Activated CD4-positive, alpha-beta T cell treated with anti-CD3 and anti-CD28 coated beads for 36 hours (primary cell): ENCODE measurements around the gene MMP24. TPM values are rescaled to one million over a fixed set of nuclear protein-coding genes. Genes with fewer than 3 reads are reported as not detected.

ENCODE experiments used
- ATAC-seq: fragments of 200-7000 bp; cut with Tn5 transposase; one replicate; pipeline ENCODE4 v1.10.0; 2021; ENCODE audit warnings: mild to moderate bottlenecking, moderate library complexity
- CTCF ChIA-PET: fragments of 350-600 bp; sonication (Branson Sonifier 250); formaldehyde crosslinking; loops from one replicate; lab custom pipeline; 2021; ENCODE audit warnings: antibody characterized with exemption; lab: Charles Lee
- POLR2A ChIA-PET: fragments of 350-600 bp; sonication (Branson Sonifier 250); formaldehyde crosslinking; loops from one replicate; lab custom pipeline; 2021; ENCODE audit warnings: antibody characterized with exemption, inconsistent platforms; lab: Charles Lee
- DNase-seq: peaks from one replicate; pipeline ENCODE4 v3.0.0-alpha.2; 2020
- H3K27ac Mint-ChIP-seq: one replicate; pipeline ENCODE4 v1.8.0; 2021; ENCODE audit warnings: mixed read lengths
- H3K27me3 Mint-ChIP-seq: one replicate; pipeline ENCODE4 v1.8.0; 2021; ENCODE audit warnings: mixed read lengths
- H3K36me3 Mint-ChIP-seq: one replicate; pipeline ENCODE4 v1.8.0; 2021; ENCODE audit warnings: low read depth, mixed read lengths
- H3K4me1 Mint-ChIP-seq: one replicate; pipeline ENCODE4 v1.8.0; 2021; ENCODE audit warnings: mixed read lengths
- H3K4me3 Mint-ChIP-seq: one replicate; pipeline ENCODE4 v1.8.0; 2021; ENCODE audit warnings: mild to moderate bottlenecking, moderate library complexity, mixed read lengths
- H3K9me3 Mint-ChIP-seq: one replicate; pipeline ENCODE4 v1.8.0; 2021; ENCODE audit warnings: low read depth, mixed read lengths
- intact Hi-C, 2 experiments: fragments of 100-400 bp; cut with DNase I in 1 of 2; cut with micrococcal nuclease in 1 of 2; formaldehyde crosslinking; loops; one replicate each; pipeline versions ENCODE4 v1.14.2 to v1.15.1; 2022 to 2024; cut with DNase I, micrococcal nuclease
- total RNA-seq, 2 experiments: library from RNA; stranded (reverse); gene quantifications; one replicate each; pipeline ENCODE4 v1.2.3, GENCODE V29; 2021

MMP24 gene
- total RNA-seq, 2 experiments from 2014 or later, result not detected

DNA sequence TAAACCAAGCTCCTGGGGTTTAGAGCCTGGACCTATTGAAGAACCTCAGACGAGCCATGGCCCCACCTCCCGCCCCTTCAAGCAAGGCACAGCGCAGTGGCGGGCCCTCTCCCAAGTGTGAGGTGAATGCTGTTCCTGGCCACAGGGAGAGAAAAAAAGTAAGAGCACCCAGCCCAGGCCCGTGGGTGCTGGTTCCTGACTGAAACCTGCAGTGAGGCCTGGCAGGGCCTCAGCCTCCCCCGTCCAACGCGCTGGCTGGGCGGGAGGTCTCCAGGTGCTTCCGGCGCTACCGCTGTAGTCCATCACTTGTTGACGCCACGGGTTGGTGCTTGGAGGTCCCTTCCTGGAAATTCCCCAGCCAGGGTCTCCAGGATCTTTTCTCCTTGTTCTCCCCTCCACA lies 71.2 kb downstream of the MMP24 start:
- DNase-seq (no peak), ATAC-seq (no peak)
- ChIA-PET POLR2A (interaction anchor here (0.6 kb wide), 1 partner anchor 47 kb away, joined by 3 read pairs; no protein-coding TSS in a partner anchor), CTCF (no interaction called here)
- H3K4me3 Mint-ChIP-seq, result no peak overlapping the region
- H3K9me3 Mint-ChIP-seq, result no peaks in the 10 kb centered on the region
- H3K27ac Mint-ChIP-seq, result no peak overlapping the region
- no peaks in the 10 kb centered on the region for H3K27me3 Mint-ChIP-seq
- intact Hi-C loops, result no loop called here
- no peaks in the 10 kb centered on the region for H3K36me3 Mint-ChIP-seq
- peaks cover 3% of the 10 kb centered on the region for H3K4me1 Mint-ChIP-seq

- ChIA-PET CTCF (interaction anchor here (0.7 kb wide), 1 partner anchor 9 kb away, joined by 3 read pairs; no protein-coding TSS in a partner anchor), POLR2A (no interaction called here)
- Mint-ChIP-seq H3K27me3 (no peaks in the 10 kb centered on the region), H3K36me3 (no peaks in the 10 kb centered on the region), H3K4me1 (peaks cover 8% of the 10 kb centered on the region), H3K27ac (no peak overlapping the region), H3K9me3 (no peaks in the 10 kb centered on the region), H3K4me3 (no peak overlapping the region)
- DNase-seq (no peak), ATAC-seq (no peak)
- intact Hi-C loops, result no loop called here
Measured at GRCh38 chr20:35298264-35298663, 71.8 kb downstream of the MMP24 start.

DNA sequence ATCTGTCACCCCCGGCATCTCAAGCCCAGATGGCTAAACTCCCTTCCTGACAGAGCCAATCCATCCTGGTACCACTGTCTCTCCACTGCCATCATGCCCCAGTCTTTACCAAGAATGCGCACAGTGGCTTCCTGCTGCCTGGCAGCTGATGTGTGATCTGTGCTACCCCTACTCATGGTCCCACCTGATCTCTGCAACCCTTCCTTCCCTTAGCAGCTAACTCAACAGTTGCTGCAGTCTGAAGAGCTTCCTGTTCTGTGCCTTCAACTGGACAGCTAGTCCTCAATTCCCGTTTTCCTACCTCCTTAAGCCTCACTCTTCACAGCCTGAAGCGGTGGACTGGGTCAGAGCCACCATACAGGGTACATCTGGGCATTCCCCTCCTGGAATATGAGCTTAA lies 73.3 kb downstream of the MMP24 start:
- intact Hi-C loops, result no loop called here
- ChIA-PET CTCF (interaction anchor here (0.5 to 1.0 kb wide), 4 partner anchors 10 to 227 kb away, joined by 3 to 4 read pairs (median 3); no protein-coding TSS in a partner anchor), POLR2A (no interaction called here)
- Mint-ChIP-seq H3K36me3 (peaks cover 2% of the 10 kb centered on the region), H3K9me3 (no peaks in the 10 kb centered on the region), H3K27ac (no peak overlapping the region), H3K27me3 (no peaks in the 10 kb centered on the region), H3K4me1 (peaks cover 23% of the 10 kb centered on the region), H3K4me3 (no peak overlapping the region)
- no peak for DNase-seq
- ATAC-seq, result no peak

DNA sequence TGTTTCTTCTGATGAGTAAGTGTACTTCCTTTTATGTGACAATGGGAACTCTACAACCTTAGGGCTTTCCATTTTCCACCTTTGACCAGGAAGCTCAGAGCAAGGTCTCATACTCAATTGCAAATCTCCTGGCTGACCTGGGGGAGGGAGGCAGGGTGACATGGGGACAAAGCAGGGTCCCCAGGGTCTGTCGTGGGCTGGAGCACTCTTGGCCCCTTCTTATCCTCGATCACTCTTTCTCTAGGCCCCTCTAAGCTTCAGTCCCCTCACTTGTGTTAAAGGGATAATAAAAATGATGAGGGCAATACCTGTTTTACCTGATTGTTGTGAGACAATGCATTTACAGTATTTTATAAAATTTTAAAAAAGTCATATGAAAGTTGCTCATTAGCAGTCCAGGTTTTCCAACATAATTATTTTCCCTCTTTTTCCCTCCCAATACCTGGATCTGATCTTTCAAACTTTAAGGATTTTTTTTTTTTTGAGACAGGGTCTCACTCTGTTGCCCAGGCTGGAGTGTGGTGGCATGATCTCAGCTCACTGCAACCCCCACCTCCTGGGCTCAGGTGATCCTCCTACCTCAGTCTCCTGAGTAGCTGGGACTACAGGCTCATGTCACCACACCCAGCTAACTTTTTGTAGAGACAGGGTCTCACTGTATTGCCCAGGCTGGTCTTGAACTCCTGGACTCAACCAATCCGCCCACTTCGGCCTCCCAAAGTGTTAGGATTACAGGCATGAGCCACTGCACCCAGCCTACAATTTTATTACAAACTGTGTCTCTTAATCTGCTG lies 74.2 kb downstream of the MMP24 start:
- Mint-ChIP-seq H3K4me1 (peaks cover 32% of the 10 kb centered on the region), H3K36me3 (peaks cover 2% of the 10 kb centered on the region), H3K27ac (no peak overlapping the region), H3K27me3 (no peaks in the 10 kb centered on the region), H3K9me3 (no peaks in the 10 kb centered on the region), H3K4me3 (no peak overlapping the region)
- POLR2A ChIA-PET, result no interaction called here
- CTCF ChIA-PET, result interaction anchor here (0.5 to 8.7 kb wide), 7 partner anchors 9 to 166 kb away, joined by 3 to 109 read pairs (median 4); partner anchors contain the start of gene MMP24OS
- ATAC-seq, result no peak
- intact Hi-C loops, result no loop called here
- no peak for DNase-seq

DNA sequence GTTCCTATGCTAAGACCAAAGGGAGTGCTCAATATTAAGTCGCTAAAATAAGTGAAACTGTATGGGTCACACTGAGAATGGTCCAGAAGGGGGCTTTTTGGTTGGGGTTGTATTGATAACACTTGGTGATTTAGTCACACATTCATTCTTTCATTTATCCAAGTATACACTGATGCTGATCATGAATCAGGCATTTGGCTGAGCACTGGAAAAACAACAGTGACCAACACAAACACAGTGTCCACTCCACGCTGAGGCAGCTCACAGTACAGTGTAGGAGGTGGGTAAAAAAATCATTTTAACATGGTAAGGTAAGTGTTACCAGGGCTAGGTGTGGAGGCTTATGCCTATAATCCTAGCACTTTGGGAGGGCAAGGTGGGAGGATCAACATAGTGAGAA lies 74.9 kb downstream of the MMP24 start:
- Mint-ChIP-seq H3K4me3 (no peak overlapping the region), H3K27me3 (no peaks in the 10 kb centered on the region), H3K27ac (no peak overlapping the region), H3K4me1 (peaks cover 39% of the 10 kb centered on the region), H3K36me3 (peaks cover 5% of the 10 kb centered on the region), H3K9me3 (no peaks in the 10 kb centered on the region)
- POLR2A ChIA-PET, result interaction anchor here (1.2 kb wide), 1 partner anchor 18 kb away, joined by 3 read pairs; no protein-coding TSS in a partner anchor
- CTCF ChIA-PET, result interaction anchor here (0.7 to 8.7 kb wide), 5 partner anchors 24 to 145 kb away, joined by 3 to 109 read pairs (median 5); partner anchors contain the start of gene MMP24OS
- DNase-seq (no peak), ATAC-seq (no peak)
- intact Hi-C loops, result no loop called here

GRCh38 chr20:35302421-35303335 lies 76.2 kb downstream of the MMP24 start:
- H3K27ac Mint-ChIP-seq, result no peak overlapping the region
- DNase-seq (no peak), ATAC-seq (no peak)
- H3K4me3 Mint-ChIP-seq, result no peak overlapping the region
- ChIA-PET POLR2A (interaction anchor here (0.9 to 1.2 kb wide), 2 partner anchors 13 to 19 kb away, joined by 3 read pairs; no protein-coding TSS in a partner anchor), CTCF (interaction anchor here (0.6 to 8.7 kb wide), 19 partner anchors 11 to 237 kb away, joined by 3 to 109 read pairs (median 4); partner anchors contain the start of gene MMP24OS)
- intact Hi-C loops, result loop anchor here (1.0 kb wide), 2 partner anchors 137 to 145 kb away; no protein-coding TSS in a partner anchor
- H3K9me3 Mint-ChIP-seq, result no peaks in the 10 kb centered on the region
- peaks cover 52% of the 10 kb centered on the region for H3K4me1 Mint-ChIP-seq
- peaks cover 5% of the 10 kb centered on the region for H3K36me3 Mint-ChIP-seq
- H3K27me3 Mint-ChIP-seq, result no peaks in the 10 kb centered on the region

DNA sequence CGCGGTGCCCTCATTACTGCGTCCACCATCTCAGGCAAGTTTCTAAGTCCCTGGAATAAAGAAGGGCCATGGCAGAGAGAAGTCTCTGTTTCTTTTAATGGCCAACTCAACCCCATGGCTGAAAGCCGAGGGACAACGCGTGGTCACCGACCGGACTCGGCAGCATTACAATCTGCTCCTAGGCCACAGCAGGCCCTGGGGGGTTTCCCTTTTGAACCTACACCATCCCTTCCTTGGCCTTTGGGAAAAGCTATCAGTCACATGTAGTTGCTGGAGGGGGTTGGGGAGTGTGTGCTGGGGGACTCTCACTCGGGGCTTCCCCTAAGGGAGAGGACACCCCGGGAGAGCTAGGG lies 76.9 kb downstream of the MMP24 start:
- peaks cover 5% of the 10 kb centered on the region for H3K36me3 Mint-ChIP-seq
- H3K9me3 Mint-ChIP-seq, result no peaks in the 10 kb centered on the region
- POLR2A ChIA-PET, result no interaction called here
- intact Hi-C loops, result loop anchor here (1.0 kb wide), 2 partner anchors 136 to 144 kb away; no protein-coding TSS in a partner anchor
- ATAC-seq (no peak), DNase-seq (no peak)
- peaks cover 56% of the 10 kb centered on the region for H3K4me1 Mint-ChIP-seq
- H3K27me3 Mint-ChIP-seq, result no peaks in the 10 kb centered on the region
- no peak overlapping the region for H3K4me3 Mint-ChIP-seq
- H3K27ac Mint-ChIP-seq, result no peak overlapping the region
- CTCF ChIA-PET, result interaction anchor here (0.6 to 8.7 kb wide), 30 partner anchors 9 to 367 kb away, joined by 3 to 109 read pairs (median 4); partner anchors contain the start of genes CEP250, EIF6, MMP24OS and UQCC1

- Mint-ChIP-seq H3K27me3 (no peaks in the 10 kb centered on the region), H3K4me3 (no peak overlapping the region), H3K4me1 (peaks cover 59% of the 10 kb centered on the region), H3K36me3 (peaks cover 5% of the 10 kb centered on the region), H3K27ac (peak overlapping the region; percentile 93), H3K9me3 (no peaks in the 10 kb centered on the region)
- ATAC-seq (peak; percentile 57), DNase-seq (peak; percentile 92)
- ChIA-PET CTCF (interaction anchor here (0.6 to 8.7 kb wide), 36 partner anchors 9 to 534 kb away, joined by 3 to 109 read pairs (median 4); partner anchors contain the start of genes CEP250, EIF6, MMP24OS and UQCC1), POLR2A (no interaction called here)
- intact Hi-C loops, result loop anchor here (1.0 to 2.0 kb wide), 5 partner anchors 25 to 151 kb away; partner anchors contain the start of genes CEP250 (in 2 of the 2) and MMP24OS (in 1 of the 2)
Measured at GRCh38 chr20:35303735-35304491, 77.4 kb downstream of the MMP24 start.

- peaks cover 59% of the 10 kb centered on the region for H3K4me1 Mint-ChIP-seq
Measured at GRCh38 chr20:35304956-35305355, 78.5 kb downstream of the MMP24 start.

More at GRCh38 chr20:35304956-35305355, 78.5 kb downstream of the MMP24 start:
- POLR2A ChIA-PET, result interaction anchor here (0.7 to 1.1 kb wide), 4 partner anchors 19 to 438 kb away, joined by 3 to 6 read pairs (median 4); partner anchors contain the start of genes CEP250 and EIF6
- Mint-ChIP-seq H3K36me3 (peaks cover 5% of the 10 kb centered on the region), H3K4me3 (no peak overlapping the region), H3K27ac (peak overlapping the region; percentile 93), H3K9me3 (no peaks in the 10 kb centered on the region), H3K27me3 (no peaks in the 10 kb centered on the region)
- intact Hi-C loops, result loop anchor here (1.0 to 5.0 kb wide), 9 partner anchors 21 to 480 kb away; partner anchors contain the start of genes CEP250 (in 2 of the 2), CPNE1 (in 1 of the 2), EIF6 (in 1 of the 2) and MMP24OS (in 1 of the 2)
- ATAC-seq (no peak), DNase-seq (no peak)
- CTCF ChIA-PET, result interaction anchor here (0.9 to 8.7 kb wide), 21 partner anchors 13 to 535 kb away, joined by 3 to 109 read pairs (median 5); partner anchors contain the start of genes CEP250 and EIF6
